Measurements from ENCODE around the gene HDAC4.

HDAC4 gene

GRCh38 chr2:239015901-239016675, 384.7 kb downstream of the HDAC4 start:
- no peak for TF ChIP-seq CTCF (IDR thresholded peaks at IDR 0.05; ENCODE audit: borderline replicate concordance, control extremely low read depth, extremely low read depth, insufficient read depth, missing control alignments)
- in situ Hi-C loops (cut with MboI; ENCODE audit: low sequenced_read_pairs, unreplicated experiment), result no loop called here
- no peak for DNase-seq (ENCODE audit: low spot score)

- DNase-seq (ENCODE audit: low spot score), result no peak
- in situ Hi-C loops (cut with MboI; ENCODE audit: low sequenced_read_pairs, unreplicated experiment), result no loop called here
- no peak for TF ChIP-seq CTCF (IDR thresholded peaks at IDR 0.05; ENCODE audit: borderline replicate concordance, control extremely low read depth, extremely low read depth, insufficient read depth, missing control alignments)
Observed at GRCh38 chr2:239015218-239015900, 385.5 kb downstream of the HDAC4 start.

- DNase-seq (ENCODE audit: low spot score), result no peak
- in situ Hi-C loops (cut with MboI; ENCODE audit: low sequenced_read_pairs, unreplicated experiment), result no loop called here
- no peak for TF ChIP-seq CTCF (IDR thresholded peaks at IDR 0.05; ENCODE audit: borderline replicate concordance, control extremely low read depth, extremely low read depth, insufficient read depth, missing control alignments)
Observed at GRCh38 chr2:239014458-239015217, 386.2 kb downstream of the HDAC4 start.

- in situ Hi-C loops (cut with MboI; ENCODE audit: low sequenced_read_pairs, unreplicated experiment), result no loop called here
- no peak for DNase-seq (ENCODE audit: low spot score)
- no peak for TF ChIP-seq CTCF (IDR thresholded peaks at IDR 0.05; ENCODE audit: borderline replicate concordance, control extremely low read depth, extremely low read depth, insufficient read depth, missing control alignments)
Observed at GRCh38 chr2:239013678-239013976, 387.2 kb downstream of the HDAC4 start.

- DNase-seq (ENCODE audit: low spot score), result no peak
- in situ Hi-C loops (cut with MboI; ENCODE audit: low sequenced_read_pairs, unreplicated experiment), result no loop called here
- no peak for TF ChIP-seq CTCF (IDR thresholded peaks at IDR 0.05; ENCODE audit: borderline replicate concordance, control extremely low read depth, extremely low read depth, insufficient read depth, missing control alignments)
Observed at GRCh38 chr2:239012936-239013677, 387.7 kb downstream of the HDAC4 start.

GRCh38 chr2:239012228-239012627, 388.6 kb downstream of the HDAC4 start:
- in situ Hi-C loops (cut with MboI; ENCODE audit: low sequenced_read_pairs, unreplicated experiment), result no loop called here
- DNase-seq (ENCODE audit: low spot score), result no peak
- no peak for TF ChIP-seq CTCF (IDR thresholded peaks at IDR 0.05; ENCODE audit: borderline replicate concordance, control extremely low read depth, extremely low read depth, insufficient read depth, missing control alignments)

Data from GM13976 (cell line).